HG02885 (cell line): ENCODE results near the gene PSMB8.

Experiments used
- ATAC-seq: cut with Tn5 transposase; IDR thresholded peaks from one replicate; pipeline ENCODE4 v1.9.1; 2021; ENCODE audit warnings: mild to moderate bottlenecking; ENCODE audit not compliant: unreplicated experiment, poor library complexity

The PSMB8 gene

GRCh38 chr6:32799740-32800139, 44.1 kb downstream of the PSMB8 start:
- no peak for ATAC-seq

DNA sequence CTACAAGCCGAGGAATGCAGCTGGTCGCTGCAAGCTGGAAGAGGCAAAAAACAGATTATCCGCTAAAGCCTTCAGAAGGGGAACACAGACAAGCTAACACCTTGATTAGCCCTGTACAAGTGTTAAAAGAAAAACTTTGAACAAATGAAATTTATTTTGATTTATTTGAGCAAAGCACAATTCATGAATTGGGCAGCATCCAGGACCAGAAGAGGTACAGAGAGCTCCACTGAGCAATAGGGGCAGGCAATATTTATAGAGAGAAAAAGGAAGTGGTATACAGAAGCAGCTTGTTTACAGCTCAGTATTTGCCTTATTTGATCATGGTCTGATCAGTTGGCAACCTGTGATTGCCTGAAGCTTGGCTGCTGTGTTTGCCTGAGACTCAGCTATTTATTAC, 44.7 kb downstream of the PSMB8 start:
- no peak for ATAC-seq

GRCh38 chr6:32796848-32797776, 46.7 kb downstream of the PSMB8 start:
- no peak for ATAC-seq

- ATAC-seq, result no peak
These were observed 49.3 kb downstream of the PSMB8 start for GRCh38 chr6:32794510-32794909.

DNA sequence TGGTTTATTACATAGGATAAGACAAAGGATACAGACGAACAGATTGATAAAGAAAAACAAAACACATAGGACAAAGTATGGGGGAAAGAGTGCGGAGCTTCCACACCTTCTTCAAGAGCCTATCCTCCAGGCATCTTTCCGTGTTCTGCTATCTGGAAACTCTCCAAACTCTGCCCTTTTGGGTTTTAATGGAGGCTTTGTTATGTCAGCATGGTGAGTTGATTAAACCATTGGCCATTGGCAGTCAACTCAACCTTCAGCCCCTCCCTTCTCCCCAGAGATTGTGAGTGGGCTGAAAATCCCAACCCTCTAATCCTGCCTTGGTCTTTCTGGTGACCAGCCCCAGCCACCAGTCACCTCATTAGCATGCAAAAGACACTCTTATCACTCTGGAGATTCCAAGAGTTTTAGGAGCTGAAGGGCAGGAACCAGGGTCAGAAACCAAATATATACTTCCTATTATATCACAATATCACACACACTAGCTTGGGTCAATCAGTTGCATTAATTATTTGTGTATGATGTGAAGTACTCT, 50.9 kb downstream of the PSMB8 start:
- ATAC-seq, result no peak
